ENCODE results near the gene SHROOM2.

DNA sequence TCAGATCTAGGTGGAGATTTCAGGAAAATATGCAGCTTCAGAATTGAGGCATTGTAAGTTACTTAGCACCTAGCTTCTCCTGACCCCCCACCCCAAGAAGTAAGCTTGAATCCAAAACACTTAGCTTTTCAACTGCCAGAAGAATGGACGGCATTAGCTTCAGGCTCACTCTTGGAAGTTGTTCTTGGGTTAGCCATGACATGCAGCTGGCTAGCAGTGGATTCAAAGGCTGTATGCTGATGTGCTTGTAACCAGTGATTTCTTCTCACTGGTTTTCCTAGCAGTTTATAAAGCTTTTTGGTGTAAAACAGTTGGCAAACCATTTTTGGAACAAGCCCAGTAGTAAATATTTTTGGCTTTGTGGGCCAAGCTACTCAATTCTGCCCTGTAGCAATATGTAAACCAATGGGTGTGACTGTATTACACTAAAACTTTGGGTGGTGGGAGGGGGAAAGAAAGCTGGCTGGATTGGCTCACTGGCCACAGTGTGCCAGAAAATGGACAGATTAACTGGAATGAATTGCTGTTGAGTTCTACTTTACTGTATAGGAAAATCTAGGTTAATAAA, 85.6 kb downstream of the SHROOM2 start:
- TF ChIP-seq MAFK (IDR thresholded peaks at IDR 0.05; ENCODE audit: low read depth, low read length) (no peak), POLR2A (IDR thresholded peaks at IDR 0.05; ENCODE audit: low read depth, low read length) (no peak), RAD21 (IDR thresholded peaks at IDR 0.05; ENCODE audit: low read length) (no peak), RFX5 (IDR thresholded peaks at IDR 0.05; ENCODE audit: low read depth, low read length) (no peak), BHLHE40 (IDR thresholded peaks at IDR 0.05; ENCODE audit: low read depth, low read length) (no peak), MXI1 (IDR thresholded peaks at IDR 0.05; ENCODE audit: borderline replicate concordance, low read depth, low read length) (no peak), SMC3 (IDR thresholded peaks at IDR 0.05; ENCODE audit: low read depth, low read length) (no peak), CEBPB (IDR thresholded peaks at IDR 0.05; ENCODE audit: low read depth, low read length) (no peak), FOS (IDR thresholded peaks at IDR 0.05; ENCODE audit: low read depth, low read length) (no peak)
- TF ChIP-seq, protein P1, sequence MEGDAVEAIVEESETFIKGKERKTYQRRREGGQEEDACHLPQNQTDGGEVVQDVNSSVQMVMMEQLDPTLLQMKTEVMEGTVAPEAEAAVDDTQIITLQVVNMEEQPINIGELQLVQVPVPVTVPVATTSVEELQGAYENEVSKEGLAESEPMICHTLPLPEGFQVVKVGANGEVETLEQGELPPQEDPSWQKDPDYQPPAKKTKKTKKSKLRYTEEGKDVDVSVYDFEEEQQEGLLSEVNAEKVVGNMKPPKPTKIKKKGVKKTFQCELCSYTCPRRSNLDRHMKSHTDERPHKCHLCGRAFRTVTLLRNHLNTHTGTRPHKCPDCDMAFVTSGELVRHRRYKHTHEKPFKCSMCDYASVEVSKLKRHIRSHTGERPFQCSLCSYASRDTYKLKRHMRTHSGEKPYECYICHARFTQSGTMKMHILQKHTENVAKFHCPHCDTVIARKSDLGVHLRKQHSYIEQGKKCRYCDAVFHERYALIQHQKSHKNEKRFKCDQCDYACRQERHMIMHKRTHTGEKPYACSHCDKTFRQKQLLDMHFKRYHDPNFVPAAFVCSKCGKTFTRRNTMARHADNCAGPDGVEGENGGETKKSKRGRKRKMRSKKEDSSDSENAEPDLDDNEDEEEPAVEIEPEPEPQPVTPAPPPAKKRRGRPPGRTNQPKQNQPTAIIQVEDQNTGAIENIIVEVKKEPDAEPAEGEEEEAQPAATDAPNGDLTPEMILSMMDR (conservative IDR thresholded peaks at IDR 0.05; ENCODE audit: low read depth, low read length): no peak
- TF ChIP-seq, protein P2, sequence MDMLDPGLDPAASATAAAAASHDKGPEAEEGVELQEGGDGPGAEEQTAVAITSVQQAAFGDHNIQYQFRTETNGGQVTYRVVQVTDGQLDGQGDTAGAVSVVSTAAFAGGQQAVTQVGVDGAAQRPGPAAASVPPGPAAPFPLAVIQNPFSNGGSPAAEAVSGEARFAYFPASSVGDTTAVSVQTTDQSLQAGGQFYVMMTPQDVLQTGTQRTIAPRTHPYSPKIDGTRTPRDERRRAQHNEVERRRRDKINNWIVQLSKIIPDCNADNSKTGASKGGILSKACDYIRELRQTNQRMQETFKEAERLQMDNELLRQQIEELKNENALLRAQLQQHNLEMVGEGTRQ (IDR thresholded peaks at IDR 0.05; ENCODE audit: low read depth, low read length): no peak
- TF ChIP-seq, protein P3, sequence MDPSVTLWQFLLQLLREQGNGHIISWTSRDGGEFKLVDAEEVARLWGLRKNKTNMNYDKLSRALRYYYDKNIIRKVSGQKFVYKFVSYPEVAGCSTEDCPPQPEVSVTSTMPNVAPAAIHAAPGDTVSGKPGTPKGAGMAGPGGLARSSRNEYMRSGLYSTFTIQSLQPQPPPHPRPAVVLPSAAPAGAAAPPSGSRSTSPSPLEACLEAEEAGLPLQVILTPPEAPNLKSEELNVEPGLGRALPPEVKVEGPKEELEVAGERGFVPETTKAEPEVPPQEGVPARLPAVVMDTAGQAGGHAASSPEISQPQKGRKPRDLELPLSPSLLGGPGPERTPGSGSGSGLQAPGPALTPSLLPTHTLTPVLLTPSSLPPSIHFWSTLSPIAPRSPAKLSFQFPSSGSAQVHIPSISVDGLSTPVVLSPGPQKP (IDR thresholded peaks at IDR 0.05; ENCODE audit: borderline replicate concordance, low read depth, low read length): no peak
